C4-2B (cell line): ENCODE results near the gene RIN3.

Experiments used
- CTCF ChIP-seq: fragments of 450-650 bp; conservative IDR thresholded peaks from 2 replicates; pipeline ENCODE4 v1.5.1; 2017; ENCODE audit warnings: mild to moderate bottlenecking
- ZFX ChIP-seq: fragments of 450-650 bp; IDR thresholded peaks from 2 replicates; pipeline ENCODE4 v1.6.1; 2017

GRCh38 chr14:92510972-92511371 is 2.6 kb upstream of the RIN3 start:
- no peak for TF ChIP-seq CTCF
- TF ChIP-seq ZFX = no peak
